Stomach (tissue), 9 donors: ENCODE data around the gene EEF1G. TPM values are rescaled to one million over a fixed set of nuclear protein-coding genes. Genes with fewer than 3 reads are reported as not detected.

ENCODE experiments used
- DNase-seq, 2 donors: peaks; one replicate each; pipeline versions ENCODE4 v3.0.0 to v3.0.0-alpha.2; 2013 to 2019
- H3K27ac ChIP-seq, 5 donors: fragments of 200-600 bp in 4 of 5; sonication (generic) in 4 of 5; one replicate each; pipeline ENCODE4 v1.5.1; 2013 to 2019; ENCODE audit warnings: mild to moderate bottlenecking in 1 of 5, moderate library complexity in 1 of 5
- H3K27me3 ChIP-seq, 3 donors: fragments of 200-600 bp; sonication (generic); one replicate each; pipeline ENCODE4 v1.5.1; 2017 to 2019; ENCODE audit warnings: mixed run types in 1 of 3
- H3K36me3 ChIP-seq, 4 donors: fragments of 200-600 bp; sonication (generic); 1 replicate in 3 of 4; 2 replicates in 1 of 4; pipeline ENCODE4 v1.5.1; 2016 to 2019
- H3K4me1 ChIP-seq, 4 donors: fragments of 200-600 bp; sonication (generic); one replicate each; pipeline ENCODE4 v1.5.1; 2016 to 2019
- H3K4me3 ChIP-seq, 4 donors: fragments of 200-600 bp; sonication (generic) in 3 of 4; one replicate each; pipeline ENCODE4 v1.5.1; 2016 to 2019; ENCODE audit warnings: mild to moderate bottlenecking in 1 of 4
- H3K9me3 ChIP-seq, 4 donors: fragments of 200-600 bp; sonication (generic); one replicate each; pipeline ENCODE4 v1.5.1; 2016 to 2019
- CTCF ChIP-seq, 7 experiments: fragments of 450-650 bp in 4 of 7; fragments of 200-600 bp in 3 of 7; sonication (generic) in 3 of 7; IDR thresholded peaks; one replicate each; pipeline ENCODE4 v1.5.1; 2016 to 2019; ENCODE audit warnings: antibody characterized with exemption in 7 of 7, control low read depth in 2 of 7, mild to moderate bottlenecking in 1 of 7
- EP300 ChIP-seq: sonication (generic); formaldehyde crosslinking; IDR thresholded peaks from one replicate; pipeline ENCODE4 v1.6.1; 2017; ENCODE audit warnings: antibody characterized with exemption
- POLR2A ChIP-seq, 4 donors: fragments of 450-650 bp; IDR thresholded peaks; one replicate each; pipeline ENCODE4 v1.6.1; 2016; ENCODE audit warnings: antibody characterized with exemption in 4 of 4, control low read depth in 2 of 4, mild to moderate bottlenecking in 1 of 4, moderate library complexity in 1 of 4
- POLR2AphosphoS5 ChIP-seq, 3 donors: sonication (generic); formaldehyde crosslinking; IDR thresholded peaks; one replicate each; pipeline ENCODE4 v1.6.1; 2016; ENCODE audit warnings: antibody characterized with exemption in 3 of 3
- WGBS, 5 donors: extraction: QIAGEN DNeasy Blood & Tissue Kit in 3 of 5; methylation state at CpG; one replicate each; pipeline versions ENCODE4 v1.1.5 to v1.1.7; 2013 to 2018; 5-methylcytosine and 5-hydroxymethylcytosine counted together
- intact Hi-C: fragments of 100-400 bp; cut with DNase I; formaldehyde crosslinking; loops from one replicate; pipeline ENCODE4 v1.15.1; 2023; ENCODE audit warnings: low total_unique reads
- polyA plus RNA-seq, 3 donors: library from polyadenylated mRNA; stranded (reverse); fragments of 200-250 nt; gene quantifications; one replicate each; pipeline ENCODE4 v1.2.3, GENCODE V29; 2013
- total RNA-seq, 5 donors: library from RNA; depleted of rRNA; stranded (reverse); fragments of >200 nt; gene quantifications; one replicate each; pipeline versions ENCODE4 v1.1.0 to v1.2.3, GENCODE V29; 2014 to 2016
- donor health status: healthy with polysubstance abuse.
- donor health status: Bipolar disorder and iron deficiency.
- donor health status: healthy.

The EEF1G gene
- total and polyA plus RNA-seq, 8 donors: 671 to 1,760 (median 1,103) TPM

GRCh38 chr11:62547691-62548281, 25.9 kb downstream of the EEF1G start:
- no peak for TF ChIP-seq CTCF (IDR thresholded peaks at IDR 0.05)
- no peak for TF ChIP-seq POLR2AphosphoS5 (IDR thresholded peaks at IDR 0.05)
- TF ChIP-seq POLR2A (IDR thresholded peaks at IDR 0.05): no peak
- TF ChIP-seq EP300: no peak
- H3K4me3 ChIP-seq: peak overlapping the region; percentile 83 to 95 (median 88)
- peaks cover 63 to 81% (median 78%) of the 10 kb centered on the region in 4 donors for H3K4me1 ChIP-seq
- WGBS, 5 donors: 26 to 33% (median 28%) methylated on average over 7 to 8 of the region's 8 CpGs
- H3K27me3 ChIP-seq: no peaks in the 10 kb centered on the region
- intact Hi-C loops: no loop called here
- peak; percentile 51 to 62 for DNase-seq
- peak overlapping the region; percentile 93 to 99 (median 96) for H3K27ac ChIP-seq
- H3K9me3 ChIP-seq: no peaks in the 10 kb centered on the region
- no peaks in the 10 kb centered on the region for H3K36me3 ChIP-seq

GRCh38 chr11:62546929-62547625, 26.6 kb downstream of the EEF1G start:
- Histone ChIP-seq H3K36me3 (no peaks in the 10 kb centered on the region), H3K9me3 (no peaks in the 10 kb centered on the region), H3K27me3 (no peaks in the 10 kb centered on the region), H3K4me3 (peak overlapping the region; percentile 83 to 95 (median 88)), H3K4me1 (peaks cover 63 to 81% (median 78%) of the 10 kb centered on the region in 4 donors), H3K27ac (peak overlapping the region; percentile 93 to 99 (median 96))
- DNase-seq: peak in 1 of 2 donors; percentile 78
- 6 to 15% (median 10%) methylated on average over 32 to 40 of the region's 40 CpGs for WGBS, 5 donors
- no peak for TF ChIP-seq POLR2AphosphoS5 (IDR thresholded peaks at IDR 0.05)
- TF ChIP-seq CTCF (IDR thresholded peaks at IDR 0.05): no peak
- no peak for TF ChIP-seq POLR2A (IDR thresholded peaks at IDR 0.05)
- TF ChIP-seq EP300: no peak
- intact Hi-C loops: no loop called here

- Histone ChIP-seq H3K27me3 (no peaks in the 10 kb centered on the region), H3K4me1 (peaks cover 63 to 81% (median 78%) of the 10 kb centered on the region in 4 donors), H3K27ac (peak within 1 kb of the TSS; percentile 93 to 99 (median 96)), H3K36me3 (no peaks in the 10 kb centered on the region), H3K4me3 (peak within 1 kb of the TSS; percentile 83 to 95 (median 88)), H3K9me3 (no peaks in the 10 kb centered on the region)
- intact Hi-C loops: no loop called here
- WGBS, 5 donors: 0 to 3% (median 0%) methylated on average over 14 to 69 of the region's 69 CpGs
- TF ChIP-seq CTCF (IDR thresholded peaks at IDR 0.05): no peak
- peak; percentile 69 to 96 (median 94) for TF ChIP-seq POLR2AphosphoS5 (IDR thresholded peaks at IDR 0.05)
- TF ChIP-seq POLR2A (IDR thresholded peaks at IDR 0.05): peak in 1 of 4 donors; percentile 51
- no peak for TF ChIP-seq EP300
- peak; percentile 87 to 94 for DNase-seq
These were observed 27.3 kb downstream of the EEF1G start, which contains the start of gene AHNAK for GRCh38 chr11:62546244-62546928. AHNAK (minus strand) TSS chr11:62546806; CDS start chr11:62536098, 10,708 bp downstream.
